H1 (cell line): Measurements from ENCODE around the gene KLHL7. TPM values are rescaled to one million over a fixed set of nuclear protein-coding genes. Genes with fewer than 3 reads are reported as not detected.

Experiments used
- BACH1 ChIP-seq: IDR thresholded peaks from 2 replicates; pipeline ENCODE4 v1.6.1; 2012; ENCODE audit warnings: low read length, improper control_type of control experiment
- PHF8 ChIP-seq: fragments of 200-600 bp; sonication (generic); conservative IDR thresholded peaks from 2 replicates; pipeline ENCODE4 v1.7.1; 2012; ENCODE audit warnings: low read depth, mild to moderate bottlenecking, inconsistent platforms, low read length, moderate library complexity
- POLR2AphosphoS5 ChIP-seq: IDR thresholded peaks from 2 replicates; pipeline ENCODE4 v1.6.1; 2011; ENCODE audit warnings: low read depth, low read length
- SIRT6 ChIP-seq: IDR thresholded peaks from one replicate; pipeline ENCODE4 v1.7.1; 2012; ENCODE audit warnings: low read length, inconsistent platforms
- SP4 ChIP-seq: IDR thresholded peaks from 2 replicates; pipeline ENCODE4 v1.6.1; 2012; ENCODE audit warnings: low read length, inconsistent platforms
- polyA plus RNA-seq, 7 experiments: library from polyadenylated mRNA; depleted of rRNA in 3 of 7; stranded (reverse) in 5 of 7; unstranded in 2 of 7; fragments of >200 nt in 5 of 7; fragments of 200-250 nt in 2 of 7; gene quantifications; 1 replicate in 5 of 7; 2 replicates in 1 of 7; 4 replicates in 1 of 7; pipeline versions ENCODE4 v1.2.1 to v1.2.3, GENCODE V29; 2011 to 2013; ENCODE audit warnings: missing spikeins in 2 of 7, mixed read lengths in 2 of 7
- total RNA-seq: library from RNA; stranded (reverse); fragmentation: NEBNext Ultra II Directional; extraction: Animal tissue kit (Norgen Biotek cat#: 25700); gene quantifications from 2 replicates; pipeline ENCODE4 v1.2.1, GENCODE V29; 2021
- TF ChIP-seq, protein P1 (sequence below): IDR thresholded peaks from 2 replicates; pipeline ENCODE4 v1.6.1; 2011; ENCODE audit warnings: low read length, improper control_type of control experiment

KLHL7 gene
- total and polyA plus RNA-seq, 2 of the 8 experiments (the other 6 are each of a cell fraction or from before 2014, with no cell fraction given) = 65.3 to 115 TPM

- TF ChIP-seq SP4 (no peak), SIRT6 (no peak), PHF8 (no peak), BACH1 (no peak), POLR2AphosphoS5 (no peak)
- TF ChIP-seq, protein P1, sequence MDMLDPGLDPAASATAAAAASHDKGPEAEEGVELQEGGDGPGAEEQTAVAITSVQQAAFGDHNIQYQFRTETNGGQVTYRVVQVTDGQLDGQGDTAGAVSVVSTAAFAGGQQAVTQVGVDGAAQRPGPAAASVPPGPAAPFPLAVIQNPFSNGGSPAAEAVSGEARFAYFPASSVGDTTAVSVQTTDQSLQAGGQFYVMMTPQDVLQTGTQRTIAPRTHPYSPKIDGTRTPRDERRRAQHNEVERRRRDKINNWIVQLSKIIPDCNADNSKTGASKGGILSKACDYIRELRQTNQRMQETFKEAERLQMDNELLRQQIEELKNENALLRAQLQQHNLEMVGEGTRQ = no peak
These were observed 78.7 kb downstream of the KLHL7 start (continued) for GRCh38 chr7:23184291-23184690.
